SJSA1 (cell line): Measurements from ENCODE around the gene ORM1. TPM values are rescaled to one million over a fixed set of nuclear protein-coding genes. Genes with fewer than 3 reads are reported as not detected.

Experiments
- DNase-seq, 2 experiments: peaks; one replicate each; pipeline ENCODE4 v3.0.0-alpha.2; 2015 to 2020; ENCODE audit warnings: low spot score in 2 of 2, low read depth in 1 of 2
- H3K27ac ChIP-seq: fragments of 250-450 bp; sonication (Bioruptor Pico); 2 replicates; pipeline ENCODE4 v1.5.1; 2020; ENCODE audit warnings: mild to moderate bottlenecking, moderate library complexity
- H3K27me3 ChIP-seq: fragments of 250-450 bp; sonication (Bioruptor Pico); replicated peaks from 2 replicates; pipeline ENCODE4 v1.5.1; 2020; ENCODE audit warnings: mild to moderate bottlenecking, moderate library complexity
- H3K36me3 ChIP-seq: fragments of 250-450 bp; sonication (Bioruptor Pico); 2 replicates; pipeline ENCODE4 v1.5.1; 2020; ENCODE audit warnings: mild to moderate bottlenecking
- H3K4me1 ChIP-seq: fragments of 250-450 bp; sonication (Bioruptor Pico); replicated peaks from 2 replicates; pipeline ENCODE4 v1.6.1; 2021; ENCODE audit warnings: mild to moderate bottlenecking
- H3K4me3 ChIP-seq: fragments of 250-450 bp; sonication (Bioruptor Pico); 2 replicates; pipeline ENCODE4 v1.5.1; 2020; ENCODE audit warnings: mild to moderate bottlenecking
- H3K9me3 ChIP-seq: fragments of 250-450 bp; sonication (Bioruptor Pico); replicated peaks from 2 replicates; pipeline ENCODE4 v1.5.1; 2020; ENCODE audit warnings: mild to moderate bottlenecking
- total RNA-seq: library from RNA; depleted of rRNA; stranded (reverse); fragments of >200 nt; shearing (Covaris generic); gene quantifications from 2 replicates; pipeline ENCODE4 v1.2.3, GENCODE V29; 2014

Gene ORM1
- total RNA-seq, 1 experiment from 2014 or later, result not detected

- Histone ChIP-seq H3K36me3 (peaks cover 8% of the 10 kb centered on the region), H3K27ac (no peak overlapping the region), H3K27me3 (no peaks in the 10 kb centered on the region), H3K4me3 (no peak overlapping the region), H3K9me3 (no peaks in the 10 kb centered on the region), H3K4me1 (no peaks in the 10 kb centered on the region)
- no peak for DNase-seq
These were observed 18.4 kb downstream of the ORM1 start for GRCh38 chr9:114341152-114341830.

- Histone ChIP-seq H3K27ac (no peak overlapping the region), H3K9me3 (no peaks in the 10 kb centered on the region), H3K36me3 (peaks cover 11% of the 10 kb centered on the region), H3K4me1 (no peaks in the 10 kb centered on the region), H3K27me3 (no peaks in the 10 kb centered on the region), H3K4me3 (no peak overlapping the region)
- DNase-seq, result no peak
These were observed 19.1 kb downstream of the ORM1 start for GRCh38 chr9:114341991-114342390.

GRCh38 chr9:114342755-114343440, 20.0 kb downstream of the ORM1 start:
- H3K4me3 ChIP-seq, result no peak overlapping the region
- H3K27ac ChIP-seq, result no peak overlapping the region
- H3K27me3 ChIP-seq, result no peaks in the 10 kb centered on the region
- H3K9me3 ChIP-seq, result no peaks in the 10 kb centered on the region
- no peaks in the 10 kb centered on the region for H3K4me1 ChIP-seq
- peaks cover 12% of the 10 kb centered on the region for H3K36me3 ChIP-seq
- no peak for DNase-seq

- Histone ChIP-seq H3K27me3 (no peaks in the 10 kb centered on the region), H3K27ac (no peak overlapping the region), H3K36me3 (peaks cover 20% of the 10 kb centered on the region), H3K4me3 (no peak overlapping the region), H3K9me3 (no peaks in the 10 kb centered on the region), H3K4me1 (peaks cover 7% of the 10 kb centered on the region)
- DNase-seq, result no peak
These were observed 20.7 kb downstream of the ORM1 start for GRCh38 chr9:114343471-114344187.

GRCh38 chr9:114344188-114344566, 21.3 kb downstream of the ORM1 start:
- H3K36me3 ChIP-seq, result peaks cover 20% of the 10 kb centered on the region
- no peaks in the 10 kb centered on the region for H3K9me3 ChIP-seq
- no peak for DNase-seq
- H3K27ac ChIP-seq, result no peak overlapping the region
- no peaks in the 10 kb centered on the region for H3K27me3 ChIP-seq
- H3K4me3 ChIP-seq, result no peak overlapping the region
- peaks cover 11% of the 10 kb centered on the region for H3K4me1 ChIP-seq

- H3K4me3 ChIP-seq, result no peak overlapping the region
- no peaks in the 10 kb centered on the region for H3K27me3 ChIP-seq
- H3K4me1 ChIP-seq, result peaks cover 16% of the 10 kb centered on the region
- no peak for DNase-seq
- no peak overlapping the region for H3K27ac ChIP-seq
- no peaks in the 10 kb centered on the region for H3K9me3 ChIP-seq
- H3K36me3 ChIP-seq, result peaks cover 21% of the 10 kb centered on the region
These were observed 21.8 kb downstream of the ORM1 start for GRCh38 chr9:114344692-114345091.

- H3K4me1 ChIP-seq, result peaks cover 16% of the 10 kb centered on the region
- no peak overlapping the region for H3K27ac ChIP-seq
- no peaks in the 10 kb centered on the region for H3K9me3 ChIP-seq
- peaks cover 25% of the 10 kb centered on the region for H3K36me3 ChIP-seq
- no peak overlapping the region for H3K4me3 ChIP-seq
- no peaks in the 10 kb centered on the region for H3K27me3 ChIP-seq
- DNase-seq, result no peak
These were observed 22.7 kb downstream of the ORM1 start for GRCh38 chr9:114345493-114346065.

- Histone ChIP-seq H3K27me3 (no peaks in the 10 kb centered on the region), H3K27ac (no peak overlapping the region), H3K4me3 (no peak overlapping the region), H3K9me3 (no peaks in the 10 kb centered on the region), H3K4me1 (peaks cover 16% of the 10 kb centered on the region), H3K36me3 (peaks cover 25% of the 10 kb centered on the region)
- DNase-seq, result no peak
These were observed 23.2 kb downstream of the ORM1 start for GRCh38 chr9:114346146-114346545.

GRCh38 chr9:114347675-114348074, 24.8 kb downstream of the ORM1 start:
- no peak for DNase-seq

GRCh38 chr9:114348261-114348905, 25.5 kb downstream of the ORM1 start:
- no peaks in the 10 kb centered on the region for H3K9me3 ChIP-seq
- H3K27me3 ChIP-seq, result no peaks in the 10 kb centered on the region
- H3K36me3 ChIP-seq, result peaks cover 23% of the 10 kb centered on the region
- no peak for DNase-seq
- peaks cover 16% of the 10 kb centered on the region for H3K4me1 ChIP-seq
- no peak overlapping the region for H3K4me3 ChIP-seq
- H3K27ac ChIP-seq, result peak overlapping the region; percentile 53

More at GRCh38 chr9:114347675-114348074, 24.8 kb downstream of the ORM1 start:
- Histone ChIP-seq H3K27me3 (no peaks in the 10 kb centered on the region), H3K36me3 (peaks cover 25% of the 10 kb centered on the region), H3K27ac (no peak overlapping the region), H3K9me3 (no peaks in the 10 kb centered on the region), H3K4me1 (peaks cover 16% of the 10 kb centered on the region), H3K4me3 (no peak overlapping the region)

GRCh38 chr9:114348906-114349482, 26.1 kb downstream of the ORM1 start:
- H3K4me3 ChIP-seq, result no peak overlapping the region
- peak; percentile 91 to 96 for DNase-seq
- peaks cover 26% of the 10 kb centered on the region for H3K36me3 ChIP-seq
- peaks cover 16% of the 10 kb centered on the region for H3K4me1 ChIP-seq
- no peaks in the 10 kb centered on the region for H3K9me3 ChIP-seq
- peak overlapping the region; percentile 53 for H3K27ac ChIP-seq
- H3K27me3 ChIP-seq, result no peaks in the 10 kb centered on the region

GRCh38 chr9:114349713-114350480, 27.0 kb downstream of the ORM1 start:
- Histone ChIP-seq H3K9me3 (no peaks in the 10 kb centered on the region), H3K27ac (no peak overlapping the region), H3K4me1 (peaks cover 16% of the 10 kb centered on the region), H3K4me3 (no peak overlapping the region), H3K36me3 (peaks cover 26% of the 10 kb centered on the region), H3K27me3 (no peaks in the 10 kb centered on the region)
- DNase-seq, result no peak
